Measurements from ENCODE around the gene RTN1. TPM values are rescaled to one million over a fixed set of nuclear protein-coding genes. Genes with fewer than 3 reads are reported as not detected.

Gene RTN1
- total RNA-seq, 2 experiments from 2014 or later = not detected

DNA sequence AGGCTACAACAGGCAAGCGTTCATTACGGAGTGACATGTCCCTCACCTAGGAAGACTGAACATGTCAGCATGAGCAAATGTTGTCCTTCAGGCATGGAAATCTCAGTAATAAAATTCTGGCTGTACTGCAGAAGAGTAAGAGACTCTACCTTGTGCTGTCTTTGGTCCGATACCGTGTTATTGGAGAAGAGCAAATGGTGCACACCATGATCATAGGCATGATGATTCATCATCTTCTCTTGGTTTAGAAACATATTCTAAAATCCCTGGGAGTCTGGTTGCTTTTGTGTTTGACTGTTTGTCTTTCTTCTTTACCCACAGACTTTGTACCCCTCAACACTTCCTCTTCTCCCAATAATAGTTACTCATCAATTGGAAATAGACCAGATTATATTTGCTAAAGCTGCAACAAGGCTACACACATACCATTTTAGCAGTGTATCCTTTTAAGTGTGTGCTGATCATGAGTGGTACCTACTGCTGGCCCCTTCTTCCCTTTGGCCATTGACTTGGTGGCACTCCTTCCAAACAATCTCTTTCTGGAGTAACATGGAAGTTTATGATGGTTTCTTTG lies 93.5 kb downstream of the RTN1 start:
- Histone ChIP-seq H4K20me1 (ENCODE audit: insufficient read depth, low read length) (no peaks in the 10 kb centered on the region), H2AFZ (ENCODE audit: low read length) (no peak overlapping the region), H3K4me3 (ENCODE audit: low read depth, low read length, poor library complexity, severe bottlenecking) (no peak overlapping the region), H3K9me2 (ENCODE audit: insufficient read depth, low read length) (no peaks in the 10 kb centered on the region), H3K79me2 (ENCODE audit: insufficient read depth, low read depth, low read length) (no peaks in the 10 kb centered on the region), H3K9me3 (ENCODE audit: low read length) (no peaks in the 10 kb centered on the region), H3K27ac (ENCODE audit: low read depth, low read length, poor library complexity, severe bottlenecking) (no peak overlapping the region), H3K36me3 (ENCODE audit: insufficient read depth, low read length) (no peaks in the 10 kb centered on the region), H3K4me1 (ENCODE audit: insufficient read depth, low read length, poor library complexity, severe bottlenecking) (no peaks in the 10 kb centered on the region), H3K4me2 (ENCODE audit: low read length) (no peak overlapping the region)
- ChIA-PET POLR2A (no interaction called here), CTCF (ENCODE audit: unreplicated experiment) (no interaction called here)
- BruUV-seq (replicated peaks) = no TSS peak
- DNase-seq (ENCODE audit: low spot score) = no peak
- TF ChIP-seq EZH2phosphoT487 (IDR thresholded peaks at IDR 0.05; ENCODE audit: borderline replicate concordance, low read depth, low read length) (no peak), CTCF (conservative IDR thresholded peaks at IDR 0.05; ENCODE audit: low read length) (no peak)
- intact Hi-C loops (cut with micrococcal nuclease; ENCODE audit: unreplicated experiment) = no loop called here

DNA sequence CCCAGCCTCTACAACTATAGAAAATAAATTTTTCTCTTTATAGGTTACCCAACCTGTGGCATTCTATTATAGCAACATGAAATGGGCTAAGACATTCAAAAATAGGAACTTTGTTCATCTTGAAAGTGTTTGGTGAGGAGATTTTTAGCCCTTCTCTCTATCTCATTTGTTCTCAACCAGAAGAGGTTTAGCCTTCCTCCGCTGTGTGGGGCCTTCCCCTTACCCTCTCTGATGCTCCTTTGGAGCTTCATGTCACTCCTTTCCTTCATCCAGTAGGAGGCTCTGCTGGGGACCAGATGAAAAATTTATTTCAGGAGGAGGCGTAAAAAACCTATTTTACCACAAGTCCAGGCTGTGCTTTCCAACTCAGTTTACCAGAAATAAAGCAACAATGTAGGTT lies 94.1 kb downstream of the RTN1 start:
- Histone ChIP-seq H4K20me1 (ENCODE audit: insufficient read depth, low read length) (no peaks in the 10 kb centered on the region), H3K9me2 (ENCODE audit: insufficient read depth, low read length) (no peaks in the 10 kb centered on the region), H3K79me2 (ENCODE audit: insufficient read depth, low read depth, low read length) (no peaks in the 10 kb centered on the region), H3K36me3 (ENCODE audit: insufficient read depth, low read length) (no peaks in the 10 kb centered on the region), H3K4me1 (ENCODE audit: insufficient read depth, low read length, poor library complexity, severe bottlenecking) (no peaks in the 10 kb centered on the region), H2AFZ (ENCODE audit: low read length) (no peak overlapping the region), H3K9me3 (ENCODE audit: low read length) (no peaks in the 10 kb centered on the region), H3K27ac (ENCODE audit: low read depth, low read length, poor library complexity, severe bottlenecking) (no peak overlapping the region), H3K4me3 (ENCODE audit: low read depth, low read length, poor library complexity, severe bottlenecking) (no peak overlapping the region), H3K4me2 (ENCODE audit: low read length) (no peak overlapping the region)
- ChIA-PET CTCF (ENCODE audit: unreplicated experiment) (no interaction called here), POLR2A (no interaction called here)
- no TSS peak for BruUV-seq (replicated peaks)
- intact Hi-C loops (cut with micrococcal nuclease; ENCODE audit: unreplicated experiment) = no loop called here
- DNase-seq (ENCODE audit: low spot score) = no peak
- TF ChIP-seq EZH2phosphoT487 (IDR thresholded peaks at IDR 0.05; ENCODE audit: borderline replicate concordance, low read depth, low read length) (no peak), CTCF (conservative IDR thresholded peaks at IDR 0.05; ENCODE audit: low read length) (no peak)

- DNase-seq (ENCODE audit: low spot score) = no peak
- Histone ChIP-seq H2AFZ (ENCODE audit: low read length) (no peak overlapping the region), H3K9me3 (ENCODE audit: low read length) (no peaks in the 10 kb centered on the region), H3K79me2 (ENCODE audit: insufficient read depth, low read depth, low read length) (no peaks in the 10 kb centered on the region), H3K4me1 (ENCODE audit: insufficient read depth, low read length, poor library complexity, severe bottlenecking) (no peaks in the 10 kb centered on the region), H3K4me2 (ENCODE audit: low read length) (no peak overlapping the region), H3K27ac (ENCODE audit: low read depth, low read length, poor library complexity, severe bottlenecking) (no peak overlapping the region), H3K36me3 (ENCODE audit: insufficient read depth, low read length) (no peaks in the 10 kb centered on the region), H4K20me1 (ENCODE audit: insufficient read depth, low read length) (no peaks in the 10 kb centered on the region), H3K4me3 (ENCODE audit: low read depth, low read length, poor library complexity, severe bottlenecking) (no peak overlapping the region), H3K9me2 (ENCODE audit: insufficient read depth, low read length) (no peaks in the 10 kb centered on the region)
- BruUV-seq (replicated peaks) = no TSS peak
- no peak for TF ChIP-seq EZH2phosphoT487 (IDR thresholded peaks at IDR 0.05; ENCODE audit: borderline replicate concordance, low read depth, low read length)
- TF ChIP-seq CTCF (conservative IDR thresholded peaks at IDR 0.05; ENCODE audit: low read length) = no peak
- intact Hi-C loops (cut with micrococcal nuclease; ENCODE audit: unreplicated experiment) = no loop called here
- CTCF ChIA-PET (ENCODE audit: unreplicated experiment) = no interaction called here
- POLR2A ChIA-PET = no interaction called here
Observed at GRCh38 chr14:59772233-59772632, 98.3 kb downstream of the RTN1 start.
